Heart right ventricle (tissue), 16 donors: Measurements from ENCODE around the gene TCF7L2. TPM values are rescaled to one million over a fixed set of nuclear protein-coding genes. Genes with fewer than 3 reads are reported as not detected.
A peak's percentile ranks its signal among the peaks of the same experiment; 100 is the strongest.

Source experiments
- ATAC-seq, 8 donors: fragments of 200-7000 bp; cut with Tn5 transposase; one replicate each; pipeline ENCODE4 v1.9.1; 2020; ENCODE audit warnings: mild to moderate bottlenecking in 8 of 8, moderate library complexity in 8 of 8, moderate number of reproducible peaks in 1 of 8
- DNase-seq, 2 donors: peaks; one replicate each; pipeline ENCODE4 v3.0.0-alpha.2; 2020
- H3K27ac ChIP-seq, 10 donors: fragments of 200-600 bp; sonication (generic) in 2 of 10; one replicate each; pipeline versions ENCODE4 v1.5.0 to v1.8.0; 2020 to 2022; ENCODE audit warnings: mild to moderate bottlenecking in 3 of 10
- H3K27me3 ChIP-seq, 7 donors: fragments of 200-600 bp; one replicate each; pipeline ENCODE4 v1.8.0; 2021 to 2022; ENCODE audit warnings: mild to moderate bottlenecking in 2 of 7
- H3K36me3 ChIP-seq, 9 donors: fragments of 200-600 bp; sonication (generic) in 1 of 9; one replicate each; pipeline versions ENCODE4 v1.5.0 to v1.8.0; 2020 to 2022; ENCODE audit warnings: mild to moderate bottlenecking in 2 of 9
- H3K4me1 ChIP-seq, 9 donors: fragments of 200-600 bp; sonication (generic) in 1 of 9; one replicate each; pipeline versions ENCODE4 v1.5.0 to v1.8.0; 2020 to 2022; ENCODE audit warnings: mild to moderate bottlenecking in 4 of 9
- H3K4me3 ChIP-seq, 10 donors: fragments of 200-600 bp; sonication (generic) in 2 of 10; one replicate each; pipeline versions ENCODE4 v1.5.0 to v1.8.0; 2020 to 2022; ENCODE audit warnings: mild to moderate bottlenecking in 7 of 10, moderate library complexity in 2 of 10
- H3K9me3 ChIP-seq, 11 donors: fragments of 200-600 bp in 10 of 11; sonication (generic) in 2 of 11; one replicate each; pipeline versions ENCODE4 v1.5.0 to v1.8.0; 2013 to 2022; ENCODE audit warnings: mild to moderate bottlenecking in 2 of 11, control low read depth in 1 of 11, moderate library complexity in 1 of 11
- CTCF ChIP-seq, 9 donors: fragments of 200-600 bp; sonication (generic) in 2 of 9; IDR thresholded peaks; one replicate each; pipeline versions ENCODE4 v1.5.0 to v1.8.0; 2021 to 2022; ENCODE audit warnings: antibody characterized with exemption in 9 of 9, mild to moderate bottlenecking in 5 of 9, moderate library complexity in 1 of 9
- WGBS, 2 donors: extraction: QIAGEN DNeasy Blood & Tissue Kit; methylation state at CpG; one replicate each; pipeline ENCODE4 v1.1.7; 2013; ENCODE audit warnings: inconsistent platforms in 1 of 2; 5-methylcytosine and 5-hydroxymethylcytosine counted together
- intact Hi-C, 10 donors: fragments of 100-400 bp; cut with DNase I; formaldehyde crosslinking; loops; one replicate each; pipeline versions ENCODE4 v1.11.1 to v1.14.2; 2022
- long read RNA-seq, 3 donors: library from polyadenylated mRNA; unstranded; transcript quantifications; one replicate each; pipeline ENCODE4 v2.0.0, GENCODE V29; 2020 to 2021
- polyA plus RNA-seq, 2 donors: library from polyadenylated mRNA; stranded (reverse); fragments of 200-250 nt; gene quantifications; one replicate each; pipeline ENCODE4 v1.2.3, GENCODE V29; 2013
- total RNA-seq, 10 donors: library from RNA; stranded (reverse); fragmentation: NEBNext Ultra II Directional in 3 of 10; extraction: Animal tissue kit (Norgen Biotek cat#: 25700) in 3 of 10; gene quantifications; one replicate each; pipeline versions ENCODE4 v1.2.1 to v1.2.4, GENCODE V29; 2021 to 2023
- donor health status: Arrhythmogenic right ventricular cardiomyopathy.
- donor health status: ischemic (EF 13 %, LVEDD 7.1; RV severe dilation, severe dysfunction).
- donor health status: healthy with polysubstance abuse.
- donor health status: DM: no; HTN: yes; CAD: no.
- donor health status: DM: no; HTN: no; CAD: no.
- donor health status: ischemic (EF 25% LVEDD 6.9; RV normal size, moderate dysfunction).
- donor health status: ischemic (EF 25% LVEDD 5.7; RV mildly dilated, moderate dysfunction).
- donor health status: healthy.
- donor health status: DM: yes; HTN: yes; CAD: no.
- donor health status: Ischemic cardiomyopathy.
- donor health status: ischemic (EF 35%, LVEDD 5.7; RV mildly dilated, moderate dysfunction).
- donor health status: nonischemic (EF 11% LVEDD 7.7; RV severe dilation, severe dysfunction).
- donor health status: DM: yes; HTN: yes; CAD: no.
- donor health status: PGD.
- donor health status: ischemic (EF 29% LVEDD 5.4; RV normal size, mild dysfunction).
- donor health status: nonischemic (EF 23%, LVEDD 6.1; RV moderate dilation, normal function).

Gene TCF7L2
- 10 to 100 TPM in 9 of 10 donors, 1 to 10 TPM in 1; 9.9 to 15.8 (median 12.0) TPM for total RNA-seq
- 10 to 100 TPM in 1 of 2 donors, 1 to 10 TPM in 1; 3.6 to 11.9 TPM for polyA plus RNA-seq
- long read RNA-seq, donor 1, partial matches to known transcripts, result 2 of 11 reads
- long read RNA-seq, donor 1, other reads (novel, unspliced or antisense), result 9 of 11 reads
- long read RNA-seq, donor 2, partial matches to known transcripts, result 2 of 6 reads
- long read RNA-seq, donor 2, other reads (novel, unspliced or antisense), result 4 of 6 reads
- long read RNA-seq, donor 3, partial matches to known transcripts, result 1 of 6 reads
- long read RNA-seq, donor 3, other reads (novel, unspliced or antisense), result 5 of 6 reads

GRCh38 chr10:112949875-112950507 lies at the start of gene TCF7L2:
Gene TCF7L2 (plus strand): TSS chr10:112950247. CDS start chr10:112950757, 510 bp downstream.
- Histone ChIP-seq H3K4me3 (peak within 1 kb of the TSS; percentile 62 to 90 (median 80)), H3K9me3 (no peaks in the 10 kb centered on the region), H3K36me3 (no peaks in the 10 kb centered on the region), H3K27ac (peak within 1 kb of the TSS; percentile 84 to 97 (median 90)), H3K27me3 (peaks cover 0 to 22% (median 0%) of the 10 kb centered on the region in 7 donors), H3K4me1 (peaks cover 4 to 44% (median 18%) of the 10 kb centered on the region in 9 donors)
- no peak for TF ChIP-seq CTCF (IDR thresholded peaks at IDR 0.05)
- 1% methylated on average over 39 of the region's 39 CpGs for WGBS, 2 donors
- DNase-seq, result peak; percentile 94 to 98
- peak; percentile 89 to 96 (median 95) for ATAC-seq
- intact Hi-C loops, result loop anchor here in 8 of 10 donors (2.0 to 10.0 kb wide), 14 partner anchors 52 to 473 kb away; no protein-coding TSS in a partner anchor

DNA sequence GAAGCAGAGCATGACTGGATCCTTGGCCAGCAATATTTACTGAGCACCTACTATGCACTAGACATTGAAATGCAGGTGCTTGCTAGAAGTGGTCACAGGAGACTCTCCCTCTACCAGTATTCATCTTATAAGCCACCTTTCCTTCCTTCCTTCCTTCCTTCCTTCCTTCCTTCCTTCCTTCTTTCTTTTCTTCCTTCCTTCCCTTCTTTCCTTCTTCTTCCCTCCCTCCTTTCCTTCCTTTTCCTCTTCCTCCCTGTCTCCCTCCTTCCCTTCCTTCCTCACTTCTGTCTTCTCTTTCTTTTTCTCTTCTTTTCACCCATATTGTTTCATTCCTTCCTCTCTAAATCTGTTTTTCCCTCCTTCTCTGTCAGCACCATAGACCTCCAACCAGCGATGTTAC lies 47.3 kb upstream of the TCF7L2 start:
- H3K27me3 ChIP-seq, result no peaks in the 10 kb centered on the region
- H3K4me1 ChIP-seq, result peaks cover 0 to 10% (median 0%) of the 10 kb centered on the region in 9 donors
- H3K36me3 ChIP-seq, result no peaks in the 10 kb centered on the region
- no peak for DNase-seq
- no peaks in the 10 kb centered on the region for H3K9me3 ChIP-seq
- H3K27ac ChIP-seq, result no peak overlapping the region
- TF ChIP-seq CTCF (IDR thresholded peaks at IDR 0.05), result no peak
- no peak for ATAC-seq
- H3K4me3 ChIP-seq, result no peak overlapping the region
- intact Hi-C loops, result no loop called here
- WGBS, 2 donors, result 94% methylated on average over 1 of the region's 1 CpG

DNA sequence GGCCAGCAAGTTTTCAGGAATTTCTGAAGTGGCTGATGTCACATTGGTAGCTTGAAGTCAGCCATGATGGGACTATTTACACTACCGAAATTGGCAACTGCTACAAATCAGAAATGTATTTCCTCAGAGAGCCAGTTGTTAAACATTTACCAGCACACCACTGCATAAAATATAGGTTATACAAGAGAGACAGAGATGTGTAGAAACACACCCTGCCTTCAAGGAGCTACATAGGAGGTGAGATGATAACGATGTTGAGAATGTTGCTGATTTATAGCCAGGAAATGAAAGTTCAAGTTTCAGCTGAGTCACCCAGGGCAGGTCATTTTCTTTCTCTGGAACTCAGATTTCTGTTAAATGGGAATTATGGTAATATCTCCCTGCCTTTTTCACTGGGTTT lies 46.0 kb upstream of the TCF7L2 start:
- H3K27me3 ChIP-seq, result no peaks in the 10 kb centered on the region
- no peak overlapping the region for H3K27ac ChIP-seq
- H3K4me1 ChIP-seq, result peaks cover 0 to 7% (median 0%) of the 10 kb centered on the region in 9 donors
- DNase-seq (no peak), ATAC-seq (no peak)
- no peaks in the 10 kb centered on the region for H3K36me3 ChIP-seq
- no peak for TF ChIP-seq CTCF (IDR thresholded peaks at IDR 0.05)
- intact Hi-C loops, result no loop called here
- no peak overlapping the region for H3K4me3 ChIP-seq
- H3K9me3 ChIP-seq, result no peaks in the 10 kb centered on the region
- 74 to 83% methylated on average over 2 of the region's 2 CpGs for WGBS, 2 donors

- Histone ChIP-seq H3K4me3 (no peak overlapping the region), H3K4me1 (peaks cover 0 to 6% (median 0%) of the 10 kb centered on the region in 9 donors), H3K9me3 (no peaks in the 10 kb centered on the region), H3K27me3 (no peaks in the 10 kb centered on the region), H3K27ac (no peak overlapping the region), H3K36me3 (no peaks in the 10 kb centered on the region)
- 83 to 88% methylated on average over 8 of the region's 8 CpGs for WGBS, 2 donors
- intact Hi-C loops, result no loop called here
- TF ChIP-seq CTCF (IDR thresholded peaks at IDR 0.05), result no peak
- DNase-seq (no peak), ATAC-seq (peak in 3 of 8 donors; percentile 33 to 70 (median 53))
These were observed 43.1 kb upstream of the TCF7L2 start for GRCh38 chr10:112906945-112907344.
